HEK293 (cell line): Measurements from ENCODE around the gene ENDOD1.

Experiments
- CTCF ChIA-PET: fragments of 350-600 bp; formaldehyde crosslinking; extraction: SDS; loops from one replicate; lab custom pipeline; 2021; ENCODE audit warnings: antibody characterized with exemption; lab: Yijun Ruan, JAX
- POLR2A ChIA-PET: fragments of 300-600 bp; formaldehyde crosslinking; extraction: SDS; loops from one replicate; lab custom pipeline; 2020; ENCODE audit warnings: antibody characterized with exemption, inconsistent platforms; lab: Yijun Ruan, JAX
- H3K27ac ChIP-seq: fragments of 200-500 bp; sonication (Bioruptor generic); 2 replicates; pipeline ENCODE4 v1.5.1; 2014; ENCODE audit warnings: low read depth, low read length, control low read depth, inconsistent platforms; ENCODE audit errors: extremely low read depth
- H3K36me3 ChIP-seq, 2 experiments: fragments of 200-500 bp in 1 of 2; sonication (Bioruptor generic) in 1 of 2; 1 replicate in 1 of 2; 2 replicates in 1 of 2; pipeline ENCODE4 v1.5.1; 2014 to 2017; ENCODE audit warnings: inconsistent platforms in 2 of 2, low read length in 2 of 2; ENCODE audit not compliant: control insufficient read depth in 2 of 2, insufficient read depth in 1 of 2
- H3K4me1 ChIP-seq: fragments of 200-500 bp; sonication (Bioruptor generic); 2 replicates; pipeline ENCODE4 v1.5.1; 2014; ENCODE audit warnings: mild to moderate bottlenecking, low read length, inconsistent platforms; ENCODE audit not compliant: control insufficient read depth, insufficient read depth
- H3K4me3 ChIP-seq: 2 replicates; pipeline ENCODE4 v1.5.1; 2011; ENCODE audit warnings: low read depth, mild to moderate bottlenecking, control low read depth, low read length, moderate library complexity
- H3K9me3 ChIP-seq: fragments of 200-500 bp; sonication (Bioruptor generic); 2 replicates; pipeline ENCODE4 v1.5.1; 2014; ENCODE audit warnings: low read depth, low read length, inconsistent platforms; ENCODE audit not compliant: control insufficient read depth, insufficient read depth
- EGR2 ChIP-seq: fragments of 450-650 bp; formaldehyde crosslinking; IDR thresholded peaks from 2 replicates; pipeline ENCODE4 v1.5.1; 2016; ENCODE audit warnings: low read depth, missing biosample characterization, missing genetic modification characterization
- IKZF3 ChIP-seq: fragments of 450-650 bp; IDR thresholded peaks from 2 replicates; pipeline ENCODE4 v1.5.0; 2018; ENCODE audit warnings: missing biosample characterization, mild to moderate bottlenecking, missing genetic modification characterization, moderate library complexity
- MYNN ChIP-seq: fragments of 450-650 bp; formaldehyde crosslinking; IDR thresholded peaks from 2 replicates; pipeline ENCODE4 v1.5.1; 2016; ENCODE audit warnings: missing biosample characterization, missing genetic modification characterization, borderline replicate concordance
- PRDM6 ChIP-seq: fragments of 450-650 bp; formaldehyde crosslinking; IDR thresholded peaks from 2 replicates; pipeline ENCODE4 v1.5.1; 2017; ENCODE audit warnings: missing biosample characterization, missing genetic modification characterization
- SP2 ChIP-seq: fragments of 450-650 bp; formaldehyde crosslinking; IDR thresholded peaks from 2 replicates; pipeline ENCODE4 v1.5.1; 2016; ENCODE audit warnings: missing biosample characterization, missing genetic modification characterization
- ZFHX2 ChIP-seq: fragments of 450-650 bp; formaldehyde crosslinking; conservative IDR thresholded peaks from 2 replicates; pipeline ENCODE4 v1.5.1; 2016; ENCODE audit warnings: missing biosample characterization, missing genetic modification characterization
- ZNF398 ChIP-seq: fragments of 450-650 bp; formaldehyde crosslinking; IDR thresholded peaks from 2 replicates; pipeline ENCODE4 v1.5.1; 2017; ENCODE audit warnings: missing biosample characterization, missing genetic modification characterization
- ZNF600 ChIP-seq: fragments of 450-650 bp; formaldehyde crosslinking; IDR thresholded peaks from 2 replicates; pipeline ENCODE4 v1.5.1; 2016; ENCODE audit warnings: missing biosample characterization, missing genetic modification characterization
- TF ChIP-seq, protein P1 (sequence below): fragments of 450-650 bp; formaldehyde crosslinking; conservative IDR thresholded peaks from 2 replicates; pipeline ENCODE4 v1.5.1; 2016; ENCODE audit warnings: low read depth, missing biosample characterization, missing genetic modification characterization
- TF ChIP-seq, protein P2 (sequence below): fragments of 450-650 bp; formaldehyde crosslinking; IDR thresholded peaks from 2 replicates; pipeline ENCODE4 v1.5.1; 2017; ENCODE audit warnings: missing biosample characterization, missing genetic modification characterization

Gene ENDOD1

GRCh38 chr11:95081412-95081811 lies 8.2 kb upstream of the ENDOD1 start (continued):
- no peak for TF ChIP-seq PRDM6 (tag by site-specific recombination)
- TF ChIP-seq, protein P1, sequence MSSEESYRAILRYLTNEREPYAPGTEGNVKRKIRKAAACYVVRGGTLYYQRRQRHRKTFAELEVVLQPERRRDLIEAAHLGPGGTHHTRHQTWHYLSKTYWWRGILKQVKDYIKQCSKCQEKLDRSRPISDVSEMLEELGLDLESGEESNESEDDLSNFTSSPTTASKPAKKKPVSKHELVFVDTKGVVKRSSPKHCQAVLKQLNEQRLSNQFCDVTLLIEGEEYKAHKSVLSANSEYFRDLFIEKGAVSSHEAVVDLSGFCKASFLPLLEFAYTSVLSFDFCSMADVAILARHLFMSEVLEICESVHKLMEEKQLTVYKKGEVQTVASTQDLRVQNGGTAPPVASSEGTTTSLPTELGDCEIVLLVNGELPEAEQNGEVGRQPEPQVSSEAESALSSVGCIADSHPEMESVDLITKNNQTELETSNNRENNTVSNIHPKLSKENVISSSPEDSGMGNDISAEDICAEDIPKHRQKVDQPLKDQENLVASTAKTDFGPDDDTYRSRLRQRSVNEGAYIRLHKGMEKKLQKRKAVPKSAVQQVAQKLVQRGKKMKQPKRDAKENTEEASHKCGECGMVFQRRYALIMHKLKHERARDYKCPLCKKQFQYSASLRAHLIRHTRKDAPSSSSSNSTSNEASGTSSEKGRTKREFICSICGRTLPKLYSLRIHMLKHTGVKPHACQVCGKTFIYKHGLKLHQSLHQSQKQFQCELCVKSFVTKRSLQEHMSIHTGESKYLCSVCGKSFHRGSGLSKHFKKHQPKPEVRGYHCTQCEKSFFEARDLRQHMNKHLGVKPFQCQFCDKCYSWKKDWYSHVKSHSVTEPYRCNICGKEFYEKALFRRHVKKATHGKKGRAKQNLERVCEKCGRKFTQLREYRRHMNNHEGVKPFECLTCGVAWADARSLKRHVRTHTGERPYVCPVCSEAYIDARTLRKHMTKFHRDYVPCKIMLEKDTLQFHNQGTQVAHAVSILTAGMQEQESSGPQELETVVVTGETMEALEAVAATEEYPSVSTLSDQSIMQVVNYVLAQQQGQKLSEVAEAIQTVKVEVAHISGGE (tag by site-specific recombination): no peak
- no peak for TF ChIP-seq IKZF3 (tag by site-specific recombination)
- TF ChIP-seq ZNF398 (tag by site-specific recombination): no peak
- TF ChIP-seq, all 188 proteins: peak for 0

DNA sequence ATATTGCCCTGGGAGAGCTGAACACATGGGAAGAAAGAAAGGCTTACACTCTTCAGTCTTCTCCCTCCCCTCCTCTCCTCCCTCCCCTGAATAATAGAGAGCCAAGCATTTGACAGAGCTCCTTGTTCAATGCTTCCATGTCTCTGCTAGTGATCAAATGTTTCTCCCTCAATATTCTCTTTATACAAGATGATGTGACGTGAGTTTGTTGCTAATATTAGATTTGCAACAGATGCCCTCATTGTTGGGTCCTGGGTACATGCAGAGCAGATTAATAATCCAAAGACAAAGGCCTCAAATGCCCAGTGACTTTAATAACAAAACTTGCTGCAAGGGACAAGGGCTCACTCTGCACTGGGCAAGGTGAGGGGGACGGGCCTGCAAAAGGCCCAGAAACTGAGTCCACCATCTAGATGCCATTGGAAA lies 7.1 kb upstream of the ENDOD1 start:
- TF ChIP-seq ZNF600 (tag by site-specific recombination) (no peak), SP2 (tag by site-specific recombination) (no peak)
- CTCF ChIA-PET: interaction anchor here (0.7 to 3.6 kb wide), 3 partner anchors 8 to 13 kb away, joined by 3 to 24 read pairs (median 3); no protein-coding TSS in a partner anchor
- POLR2A ChIA-PET: no interaction called here
- Histone ChIP-seq H3K27ac (no peak overlapping the region), H3K4me1 (no peaks in the 10 kb centered on the region; the same call in 1 of the 2 replicates), H3K36me3 (no peaks in the 10 kb centered on the region), H3K4me3 (no peak overlapping the region), H3K9me3 (no peaks in the 10 kb centered on the region)

- POLR2A ChIA-PET: interaction anchor here (1.9 kb wide), 1 partner anchor 17 kb away, joined by 6 read pairs; the partner anchor contains the start of gene SRSF8
- no peak overlapping the region for H3K27ac ChIP-seq
Measured at GRCh38 chr11:95084509-95084908, 5.1 kb upstream of the ENDOD1 start.

More at GRCh38 chr11:95084509-95084908, 5.1 kb upstream of the ENDOD1 start:
- Histone ChIP-seq H3K36me3 (no peaks in the 10 kb centered on the region), H3K4me1 (no peaks in the 10 kb centered on the region), H3K4me3 (no peak overlapping the region), H3K9me3 (no peaks in the 10 kb centered on the region)
- TF ChIP-seq, protein P2, sequence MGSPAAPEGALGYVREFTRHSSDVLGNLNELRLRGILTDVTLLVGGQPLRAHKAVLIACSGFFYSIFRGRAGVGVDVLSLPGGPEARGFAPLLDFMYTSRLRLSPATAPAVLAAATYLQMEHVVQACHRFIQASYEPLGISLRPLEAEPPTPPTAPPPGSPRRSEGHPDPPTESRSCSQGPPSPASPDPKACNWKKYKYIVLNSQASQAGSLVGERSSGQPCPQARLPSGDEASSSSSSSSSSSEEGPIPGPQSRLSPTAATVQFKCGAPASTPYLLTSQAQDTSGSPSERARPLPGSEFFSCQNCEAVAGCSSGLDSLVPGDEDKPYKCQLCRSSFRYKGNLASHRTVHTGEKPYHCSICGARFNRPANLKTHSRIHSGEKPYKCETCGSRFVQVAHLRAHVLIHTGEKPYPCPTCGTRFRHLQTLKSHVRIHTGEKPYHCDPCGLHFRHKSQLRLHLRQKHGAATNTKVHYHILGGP (tag by site-specific recombination): peak; percentile 49; the same call in 1 of the 2 replicates
- TF ChIP-seq ZFHX2 (tag by site-specific recombination) (peak; percentile 61), EGR2 (tag by site-specific recombination) (peak; percentile 54; the same call in 1 of the 2 replicates), MYNN (tag by site-specific recombination) (no peak)
- CTCF ChIA-PET: interaction anchor here (1.5 to 1.9 kb wide), 2 partner anchors 15 to 17 kb away, joined by 4 to 8 read pairs; partner anchors contain the start of gene SRSF8
